A549 (cell line): ENCODE results near the gene BPGM.

ENCODE experiments used
- JUN ChIP-seq, 2 experiments: fragments of >200 bp; sonication (Bioruptor Twin); formaldehyde crosslinking; IDR thresholded peaks; 2 replicates in 1 of 2; 3 replicates in 1 of 2; pipeline ENCODE4 v1.6.1; 2016 to 2017
- NR3C1 ChIP-seq: fragments of >200 bp; sonication (Bioruptor Twin); formaldehyde crosslinking; IDR thresholded peaks from 3 replicates; pipeline ENCODE4 v1.6.1; 2017
- TF ChIP-seq, protein P1 (sequence below): IDR thresholded peaks from 2 replicates; pipeline ENCODE4 v1.6.1; 2012

DNA sequence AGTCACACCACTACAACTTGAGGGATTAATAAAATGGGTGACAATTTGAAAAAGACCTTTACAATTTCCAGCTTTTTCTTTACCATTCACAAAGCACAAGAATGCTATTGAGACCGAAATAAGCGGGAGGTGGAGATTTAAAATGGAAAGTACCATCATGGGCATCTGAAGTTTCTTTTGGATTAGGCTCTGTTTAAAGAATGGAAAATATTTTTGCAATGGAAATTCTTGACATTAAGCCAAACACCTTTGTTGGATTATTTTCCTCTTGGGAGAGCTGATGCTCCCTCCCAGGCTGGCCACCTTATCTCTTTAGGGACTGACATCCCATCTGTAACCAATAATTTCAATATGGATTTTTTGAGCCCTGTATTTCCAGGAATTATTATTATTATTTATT is 62.5 kb downstream of the BPGM start:
- TF ChIP-seq NR3C1 (no peak), JUN (IDR thresholded peaks at IDR 0.05) (no peak)
- TF ChIP-seq, protein P1, sequence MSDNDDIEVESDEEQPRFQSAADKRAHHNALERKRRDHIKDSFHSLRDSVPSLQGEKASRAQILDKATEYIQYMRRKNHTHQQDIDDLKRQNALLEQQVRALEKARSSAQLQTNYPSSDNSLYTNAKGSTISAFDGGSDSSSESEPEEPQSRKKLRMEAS: no peak
